Prostate gland (tissue), 2 donors: Measurements from ENCODE around the gene XPR1. TPM values are rescaled to one million over a fixed set of nuclear protein-coding genes. Genes with fewer than 3 reads are reported as not detected.

Experiments
- DNase-seq: peaks from one replicate; pipeline ENCODE4 v3.0.0-alpha.2; 2019; ENCODE audit warnings: low spot score
- H3K27ac ChIP-seq, 2 donors: fragments of 200-600 bp; sonication (generic); 2 replicates each; pipeline ENCODE4 v1.5.1; 2017 to 2019
- H3K27me3 ChIP-seq: fragments of 200-600 bp; sonication (generic); replicated peaks from 2 replicates; pipeline ENCODE4 v1.5.1; 2019; ENCODE audit not compliant: insufficient read depth
- H3K36me3 ChIP-seq, 2 donors: fragments of 200-600 bp; sonication (generic); 1 replicate in 1 of 2; 2 replicates in 1 of 2; pipeline versions ENCODE4 v1.5.1 to v1.8.1; 2017 to 2019
- H3K4me1 ChIP-seq: fragments of 200-600 bp; sonication (generic); replicated peaks from 2 replicates; pipeline ENCODE4 v1.5.1; 2019
- H3K4me3 ChIP-seq, 2 donors: fragments of 200-600 bp; sonication (generic); 2 replicates each; pipeline ENCODE4 v1.5.1; 2017 to 2019
- H3K9me3 ChIP-seq: fragments of 200-600 bp; sonication (generic); 2 replicates; pipeline ENCODE4 v1.5.1; 2017
- POLR2A ChIP-seq: fragments of 450-650 bp; IDR thresholded peaks from one replicate; pipeline ENCODE4 v1.6.1; 2016; ENCODE audit warnings: antibody characterized with exemption, mild to moderate bottlenecking
- POLR2AphosphoS5 ChIP-seq: sonication (generic); formaldehyde crosslinking; IDR thresholded peaks from one replicate; pipeline ENCODE4 v1.6.1; 2017; ENCODE audit warnings: antibody characterized with exemption
- WGBS: methylation state at CpG from one replicate; pipeline ENCODE4 v1.1.5; 2018; 5-methylcytosine and 5-hydroxymethylcytosine counted together
- intact Hi-C: fragments of 100-400 bp; cut with DNase I; formaldehyde crosslinking; loops from one replicate; pipeline ENCODE4 v1.14.2; 2022
- total RNA-seq, 2 donors: library from RNA; depleted of rRNA; stranded (reverse); fragments of >200 nt; gene quantifications; one replicate each; pipeline ENCODE4 v1.1.0, GENCODE V29; 2016
- TF ChIP-seq, protein P1 (sequence below), 4 experiments: fragments of 200-600 bp in 2 of 4; fragments of 450-650 bp in 2 of 4; sonication (generic) in 2 of 4; IDR thresholded peaks; 1 replicate in 3 of 4; 2 replicates in 1 of 4; pipeline ENCODE4 v1.5.1; 2016 to 2019; ENCODE audit warnings: antibody characterized with exemption in 4 of 4, mild to moderate bottlenecking in 2 of 4, moderate library complexity in 2 of 4

XPR1 gene
- total RNA-seq, 2 donors from 2014 or later, result 17.5 to 70.3 TPM

DNA sequence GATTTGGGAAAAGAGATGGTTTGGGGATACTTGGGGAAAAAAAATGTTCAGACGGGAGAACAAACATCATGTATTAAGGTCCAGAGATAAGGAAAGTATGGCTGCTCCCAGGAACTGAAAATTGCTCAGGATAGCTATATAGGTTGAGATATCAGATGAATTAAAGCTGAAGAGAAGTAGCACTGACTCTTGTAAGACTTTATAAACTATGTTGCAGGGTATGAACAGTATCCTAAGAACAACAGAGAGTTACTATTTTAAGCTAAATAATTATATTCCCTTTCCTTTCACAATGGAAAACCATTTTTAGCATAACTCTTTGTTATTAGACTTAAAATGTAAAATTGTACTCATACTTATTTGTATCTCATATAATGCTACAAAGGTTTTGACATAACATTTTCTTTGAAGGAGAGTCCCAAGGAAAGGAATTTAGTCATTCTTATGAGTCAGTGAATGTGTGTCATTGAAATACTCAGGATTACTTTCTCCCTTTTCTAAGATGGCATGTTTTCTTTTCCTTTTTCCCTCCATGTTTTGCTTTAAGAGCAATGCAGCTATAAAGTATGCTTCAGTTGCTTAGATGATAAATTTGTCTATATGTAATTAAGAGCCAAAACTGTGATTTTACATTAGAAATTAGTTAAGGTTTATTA lies 141.5 kb downstream of the XPR1 start:
- Histone ChIP-seq H3K27me3 (no peaks in the 10 kb centered on the region), H3K9me3 (no peaks in the 10 kb centered on the region), H3K4me1 (no peaks in the 10 kb centered on the region), H3K27ac (no peak overlapping the region), H3K4me3 (no peak overlapping the region), H3K36me3 (no peaks in the 10 kb centered on the region)
- no peak for DNase-seq
- TF ChIP-seq POLR2A (no peak), POLR2AphosphoS5 (no peak)
- TF ChIP-seq, protein P1, sequence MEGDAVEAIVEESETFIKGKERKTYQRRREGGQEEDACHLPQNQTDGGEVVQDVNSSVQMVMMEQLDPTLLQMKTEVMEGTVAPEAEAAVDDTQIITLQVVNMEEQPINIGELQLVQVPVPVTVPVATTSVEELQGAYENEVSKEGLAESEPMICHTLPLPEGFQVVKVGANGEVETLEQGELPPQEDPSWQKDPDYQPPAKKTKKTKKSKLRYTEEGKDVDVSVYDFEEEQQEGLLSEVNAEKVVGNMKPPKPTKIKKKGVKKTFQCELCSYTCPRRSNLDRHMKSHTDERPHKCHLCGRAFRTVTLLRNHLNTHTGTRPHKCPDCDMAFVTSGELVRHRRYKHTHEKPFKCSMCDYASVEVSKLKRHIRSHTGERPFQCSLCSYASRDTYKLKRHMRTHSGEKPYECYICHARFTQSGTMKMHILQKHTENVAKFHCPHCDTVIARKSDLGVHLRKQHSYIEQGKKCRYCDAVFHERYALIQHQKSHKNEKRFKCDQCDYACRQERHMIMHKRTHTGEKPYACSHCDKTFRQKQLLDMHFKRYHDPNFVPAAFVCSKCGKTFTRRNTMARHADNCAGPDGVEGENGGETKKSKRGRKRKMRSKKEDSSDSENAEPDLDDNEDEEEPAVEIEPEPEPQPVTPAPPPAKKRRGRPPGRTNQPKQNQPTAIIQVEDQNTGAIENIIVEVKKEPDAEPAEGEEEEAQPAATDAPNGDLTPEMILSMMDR (IDR thresholded peaks at IDR 0.05), result no peak
- 79% methylated on average over 1 of the region's 1 CpG for WGBS
- intact Hi-C loops, result no loop called here

DNA sequence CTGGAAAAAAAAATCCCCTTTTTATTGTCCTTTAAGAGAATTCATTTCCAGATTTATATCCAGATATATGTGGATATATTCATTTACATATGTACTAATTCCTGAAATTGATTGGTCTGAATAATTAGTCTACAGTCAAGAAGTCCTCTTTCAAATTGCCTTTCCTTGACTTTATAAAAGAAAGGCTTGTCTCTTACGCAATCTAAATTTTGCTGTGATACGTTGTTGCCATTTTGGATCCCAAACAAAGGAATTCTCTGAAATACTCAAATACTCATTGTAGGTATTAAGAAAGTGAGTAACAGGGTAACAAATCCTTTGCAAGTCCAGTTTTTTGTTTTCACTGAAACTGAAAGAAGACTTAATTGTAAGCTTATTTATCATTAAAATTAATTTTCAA lies 144.0 kb downstream of the XPR1 start:
- Histone ChIP-seq H3K4me3 (no peak overlapping the region), H3K9me3 (no peaks in the 10 kb centered on the region), H3K36me3 (no peaks in the 10 kb centered on the region), H3K4me1 (no peaks in the 10 kb centered on the region), H3K27me3 (no peaks in the 10 kb centered on the region), H3K27ac (no peak overlapping the region)
- intact Hi-C loops, result no loop called here
- TF ChIP-seq, protein P1 (IDR thresholded peaks at IDR 0.05), result no peak
- TF ChIP-seq POLR2A, result no peak
- no peak for TF ChIP-seq POLR2AphosphoS5
- DNase-seq, result no peak
- WGBS, result 96% methylated on average over 2 of the region's 2 CpGs

DNA sequence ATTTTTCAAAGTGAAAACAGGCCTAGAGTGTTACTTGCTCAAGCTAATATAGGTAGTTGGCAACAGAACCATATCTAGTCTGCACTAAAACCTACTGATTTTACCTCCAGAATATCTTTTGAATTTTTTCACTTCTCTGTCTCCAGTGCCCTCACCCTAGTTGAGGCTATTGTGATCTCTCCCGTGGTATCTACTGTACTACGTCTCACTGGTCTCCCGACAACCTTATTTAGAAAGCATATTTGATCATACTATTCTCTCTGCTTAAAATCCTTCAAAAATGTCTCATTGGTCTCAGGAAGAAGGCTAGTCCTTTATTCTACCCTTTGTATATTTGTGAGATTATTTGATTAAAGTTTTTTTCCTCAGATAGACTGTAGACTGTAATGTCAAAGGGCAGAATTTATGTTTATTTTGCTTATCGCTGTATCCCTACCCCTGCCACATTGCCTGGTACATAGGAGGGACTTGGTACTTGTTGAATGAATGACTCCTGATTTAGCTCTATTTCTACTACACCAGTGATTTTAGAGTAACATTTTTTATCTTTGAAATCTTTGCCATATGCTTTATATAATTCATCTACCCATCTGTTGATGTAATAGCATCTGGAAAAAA lies 145.4 kb downstream of the XPR1 start:
- H3K27ac ChIP-seq, result no peak overlapping the region
- no peaks in the 10 kb centered on the region for H3K4me1 ChIP-seq
- TF ChIP-seq POLR2AphosphoS5, result no peak
- TF ChIP-seq, protein P1 (IDR thresholded peaks at IDR 0.05), result no peak
- no peak for TF ChIP-seq POLR2A
- no peaks in the 10 kb centered on the region for H3K36me3 ChIP-seq
- DNase-seq, result no peak
- WGBS, result 89% methylated on average over 4 of the region's 4 CpGs
- no peak overlapping the region for H3K4me3 ChIP-seq
- intact Hi-C loops, result no loop called here
- no peaks in the 10 kb centered on the region for H3K27me3 ChIP-seq
- no peaks in the 10 kb centered on the region for H3K9me3 ChIP-seq

DNA sequence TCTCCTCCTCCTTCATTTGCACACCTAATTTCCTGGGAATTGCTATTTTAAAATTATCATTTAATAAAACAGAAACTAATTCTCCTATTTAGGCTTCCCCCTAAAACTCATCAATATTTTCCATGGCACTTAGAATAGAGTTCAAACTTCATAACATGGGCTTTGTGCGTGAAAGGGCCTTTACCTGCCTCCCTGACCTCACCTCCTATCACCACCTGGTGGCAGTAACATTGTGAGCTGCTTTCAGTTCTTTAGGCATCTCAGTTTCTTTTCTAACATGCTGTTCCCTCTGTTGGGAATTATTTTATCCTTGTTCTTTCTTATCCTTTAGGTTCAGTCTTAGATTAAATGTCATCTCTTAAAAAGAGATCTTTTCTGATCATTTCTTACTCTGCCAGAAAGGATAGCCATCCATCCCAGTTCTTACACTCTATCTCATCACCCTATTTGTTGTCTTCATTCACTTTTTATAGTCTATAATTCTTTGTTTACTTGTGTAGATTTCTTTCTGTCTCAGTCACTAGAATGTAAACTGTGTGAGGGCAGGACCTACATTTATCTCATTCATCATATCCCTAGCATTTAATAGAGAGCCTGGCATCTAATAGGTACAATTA lies 147.1 kb downstream of the XPR1 start:
- Histone ChIP-seq H3K4me1 (no peaks in the 10 kb centered on the region), H3K36me3 (no peaks in the 10 kb centered on the region), H3K27me3 (no peaks in the 10 kb centered on the region), H3K27ac (no peak overlapping the region), H3K4me3 (no peak overlapping the region), H3K9me3 (no peaks in the 10 kb centered on the region)
- TF ChIP-seq POLR2A (no peak), POLR2AphosphoS5 (no peak)
- TF ChIP-seq, protein P1 (IDR thresholded peaks at IDR 0.05), result no peak
- intact Hi-C loops, result no loop called here
- WGBS, result 100% methylated on average over 1 of the region's 1 CpG
- DNase-seq, result no peak
